H1 (cell line): Measurements from ENCODE around the gene CACNA1C. TPM values are rescaled to one million over a fixed set of nuclear protein-coding genes. Genes with fewer than 3 reads are reported as not detected.

Source experiments
- CTCF ChIA-PET: fragments of 300-600 bp; sonication (Branson Sonifier 250); formaldehyde crosslinking; loops from one replicate; lab custom pipeline; 2021; ENCODE audit not compliant: partially characterized antibody; lab: Charles Lee
- POLR2A ChIA-PET: fragments of 300-600 bp; sonication (Branson Sonifier 250); formaldehyde crosslinking; loops from one replicate; lab custom pipeline; 2021; ENCODE audit warnings: inconsistent platforms; ENCODE audit not compliant: partially characterized antibody; lab: Charles Lee
- DNase-seq, 2 experiments: peaks; one replicate each; pipeline versions ENCODE4 v3.0.0 to v3.0.0-alpha.2; 2010 to 2022; ENCODE audit warnings: low spot score in 2 of 2, low read depth in 1 of 2, mixed read lengths in 1 of 2
- FAIRE-seq: peaks from 2 replicates; lab custom pipeline; 2011; peaks lifted over from hg19 to GRCh38; lab: Jason Lieb, UNC
- H2AFZ ChIP-seq: 2 replicates; pipeline ENCODE4 v1.8.1; 2012; ENCODE audit warnings: low read length, inconsistent platforms
- H2AK5ac ChIP-seq: 2 replicates; pipeline ENCODE4 v1.6.1; 2013; ENCODE audit warnings: low read depth, low read length
- H2BK120ac ChIP-seq: replicated peaks from 2 replicates; pipeline ENCODE3; 2013; ENCODE audit warnings: low read depth, low read length, inconsistent platforms
- H2BK12ac ChIP-seq: 2 replicates; pipeline ENCODE4 v1.6.1; 2013; ENCODE audit warnings: low read depth, low read length
- H2BK15ac ChIP-seq: 2 replicates; pipeline ENCODE4 v1.6.1; 2013; ENCODE audit warnings: low read length
- H2BK20ac ChIP-seq: 2 replicates; pipeline ENCODE4 v1.6.1; 2013; ENCODE audit warnings: low read length
- H2BK5ac ChIP-seq: 2 replicates; pipeline ENCODE4 v1.6.1; 2013; ENCODE audit warnings: low read depth, low read length
- H3K14ac ChIP-seq: 2 replicates; pipeline ENCODE4 v1.6.1; 2013; ENCODE audit warnings: inconsistent platforms; ENCODE audit not compliant: insufficient read length
- H3K18ac ChIP-seq: 2 replicates; pipeline ENCODE4 v1.6.1; 2013; ENCODE audit warnings: low read length; ENCODE audit errors: extremely low read depth
- H3K23ac ChIP-seq: 2 replicates; pipeline ENCODE4 v1.6.1; 2013; ENCODE audit warnings: inconsistent platforms; ENCODE audit not compliant: insufficient read length
- H3K23me2 ChIP-seq: 2 replicates; pipeline ENCODE4 v1.6.1; 2013; ENCODE audit warnings: low read depth, low read length
- H3K27ac ChIP-seq: 2 replicates; pipeline ENCODE4 v1.6.1; 2011; ENCODE audit warnings: low read depth, low read length, inconsistent platforms
- H3K27me3 ChIP-seq, 4 experiments: replicated peaks in 1 of 4; 1 replicate in 1 of 4; 2 replicates in 3 of 4; pipeline versions ENCODE4 v1.6.1 to v1.8.1; 2011 to 2013; ENCODE audit warnings: low read length in 3 of 4, mild to moderate bottlenecking in 3 of 4, inconsistent platforms in 2 of 4, mixed read lengths in 2 of 4, moderate library complexity in 1 of 4; ENCODE audit not compliant: control insufficient read depth in 3 of 4, insufficient read depth in 3 of 4; ENCODE audit errors: extremely low read depth in 1 of 4
- H3K36me3 ChIP-seq, 4 experiments: 2 replicates each; pipeline versions ENCODE4 v1.6.1 to v1.8.1; 2011 to 2013; ENCODE audit warnings: mild to moderate bottlenecking in 4 of 4, low read length in 3 of 4, moderate library complexity in 2 of 4, control low read depth in 1 of 4, inconsistent platforms in 1 of 4; ENCODE audit not compliant: insufficient read depth in 4 of 4, control insufficient read depth in 2 of 4
- H3K4ac ChIP-seq: replicated peaks from 2 replicates; pipeline ENCODE3; 2013; ENCODE audit warnings: low read length, low read depth, mixed read lengths, inconsistent platforms; ENCODE audit not compliant: insufficient read length
- H3K4me1 ChIP-seq, 4 experiments: replicated peaks in 1 of 4; 1 replicate in 1 of 4; 2 replicates in 3 of 4; pipeline versions ENCODE4 v1.6.1 to v1.8.1; 2011 to 2013; ENCODE audit warnings: low read length in 3 of 4, inconsistent platforms in 2 of 4, mixed read lengths in 1 of 4; ENCODE audit not compliant: insufficient read depth in 4 of 4, control insufficient read depth in 3 of 4
- H3K4me2 ChIP-seq, 2 experiments: 2 replicates each; pipeline versions ENCODE4 v1.6.1 to v1.8.1; 2011 to 2013; ENCODE audit warnings: low read depth in 2 of 2, low read length in 2 of 2, control low read depth in 1 of 2, inconsistent platforms in 1 of 2, mild to moderate bottlenecking in 1 of 2; ENCODE audit not compliant: insufficient read depth in 1 of 2
- H3K4me3 ChIP-seq, 4 experiments: fragments of 200-600, 300-600 bp in 1 of 4; sonication (generic), shearing (Covaris generic), sonication (Bioruptor Twin) in 1 of 4; 2 replicates each; pipeline versions ENCODE4 v1.5.1 to v1.8.1; 2011 to 2016; ENCODE audit warnings: low read length in 4 of 4, low read depth in 3 of 4, control low read depth in 2 of 4, inconsistent platforms in 2 of 4, mild to moderate bottlenecking in 2 of 4, mixed read lengths in 1 of 4, moderate library complexity in 1 of 4; ENCODE audit not compliant: insufficient read depth in 2 of 4; ENCODE audit errors: extremely low read depth in 1 of 4
- H3K56ac ChIP-seq: replicated peaks from 2 replicates; pipeline ENCODE3; 2013; ENCODE audit warnings: low read depth, mild to moderate bottlenecking, mixed read lengths, low read length, inconsistent platforms; ENCODE audit not compliant: insufficient read length
- H3K79me1 ChIP-seq: 2 replicates; pipeline ENCODE4 v1.6.1; 2013; ENCODE audit warnings: low read depth, low read length, control low read depth
- H3K79me2 ChIP-seq, 2 experiments: 2 replicates each; pipeline versions ENCODE4 v1.6.1 to v1.8.1; 2012 to 2013; ENCODE audit warnings: low read length in 2 of 2, mild to moderate bottlenecking in 2 of 2, inconsistent platforms in 1 of 2; ENCODE audit not compliant: insufficient read depth in 2 of 2, control insufficient read depth in 1 of 2
- H3K9ac ChIP-seq, 4 experiments: replicated peaks in 1 of 4; 1 replicate in 1 of 4; 2 replicates in 3 of 4; pipeline versions ENCODE4 v1.6.1 to v1.8.1; 2011 to 2013; ENCODE audit warnings: low read depth in 3 of 4, low read length in 3 of 4, control low read depth in 2 of 4, mild to moderate bottlenecking in 2 of 4, moderate library complexity in 2 of 4, inconsistent platforms in 1 of 4; ENCODE audit errors: extremely low read depth in 1 of 4
- H3K9me3 ChIP-seq, 2 experiments: 2 replicates each; pipeline versions ENCODE4 v1.6.1 to v1.8.1; 2012 to 2013; ENCODE audit warnings: mild to moderate bottlenecking in 2 of 2, moderate library complexity in 2 of 2, control low read depth in 1 of 2, inconsistent platforms in 1 of 2, low read depth in 1 of 2, low read length in 1 of 2, mixed read lengths in 1 of 2; ENCODE audit not compliant: insufficient read depth in 2 of 2
- H4K20me1 ChIP-seq, 2 experiments: replicated peaks in 1 of 2; 2 replicates each; pipeline versions ENCODE3 to v1.8.1; 2011 to 2013; ENCODE audit warnings: inconsistent platforms in 2 of 2, low read length in 2 of 2, mild to moderate bottlenecking in 1 of 2; ENCODE audit not compliant: insufficient read depth in 2 of 2, control insufficient read depth in 1 of 2
- H4K5ac ChIP-seq: 2 replicates; pipeline ENCODE4 v1.6.1; 2013; ENCODE audit warnings: low read length, low read depth, mixed read lengths, inconsistent platforms; ENCODE audit not compliant: insufficient read length
- H4K8ac ChIP-seq: 2 replicates; pipeline ENCODE4 v1.8.0; 2013; ENCODE audit warnings: mild to moderate bottlenecking, moderate library complexity, low read length, inconsistent platforms; ENCODE audit not compliant: insufficient read depth; ENCODE audit errors: extremely low read depth
- H4K91ac ChIP-seq: replicated peaks from 2 replicates; pipeline ENCODE3; 2013; ENCODE audit warnings: low read length, mixed read lengths, inconsistent platforms; ENCODE audit not compliant: insufficient read length
- EGR1 ChIP-seq: IDR thresholded peaks from 2 replicates; pipeline ENCODE4 v1.6.1; 2011; ENCODE audit warnings: low read depth, low read length, borderline replicate concordance
- GABPA ChIP-seq: IDR thresholded peaks from 2 replicates; pipeline ENCODE4 v1.6.1; 2011; ENCODE audit warnings: mild to moderate bottlenecking, low read length, moderate library complexity, borderline replicate concordance; ENCODE audit not compliant: insufficient read depth
- KDM1A ChIP-seq: fragments of 200-600, 300-600 bp; sonication (generic); IDR thresholded peaks from 2 replicates; pipeline ENCODE4 v1.7.1; 2016; ENCODE audit warnings: mild to moderate bottlenecking, low read length, borderline replicate concordance
- KDM4A ChIP-seq: IDR thresholded peaks from one replicate; pipeline ENCODE4 v1.7.1; 2012; ENCODE audit warnings: low read depth, mild to moderate bottlenecking, moderate library complexity, low read length, inconsistent platforms; ENCODE audit not compliant: severe bottlenecking
- SP1 ChIP-seq: IDR thresholded peaks from 2 replicates; pipeline ENCODE4 v1.6.1; 2011; ENCODE audit warnings: low read depth, low read length
- TAF1 ChIP-seq: IDR thresholded peaks from 2 replicates; pipeline ENCODE4 v1.6.1; 2011; ENCODE audit warnings: mild to moderate bottlenecking, low read depth, low read length
- WGBS, 2 experiments: shearing (Covaris generic) in 1 of 2; methylation state at CpG; one replicate each; pipeline versions ENCODE4 v1.1.6 to v1.1.7; 2013 to 2015; ENCODE audit warnings: low lambda C conversion rate in 2 of 2, mixed read lengths in 2 of 2, inconsistent platforms in 1 of 2, low coverage in 1 of 2, missing lambda C conversion rate in 1 of 2; ENCODE audit not compliant: insufficient replicate concordance in 2 of 2, insufficient coverage in 1 of 2, insufficient read length in 1 of 2; ENCODE audit errors: extremely low coverage in 1 of 2, missing lambda C conversion rate in 1 of 2; 5-methylcytosine and 5-hydroxymethylcytosine counted together
- polyA plus RNA-seq, 7 experiments: library from polyadenylated mRNA; depleted of rRNA in 3 of 7; stranded (reverse) in 5 of 7; unstranded in 2 of 7; fragments of >200 nt in 5 of 7; fragments of 200-250 nt in 2 of 7; gene quantifications; 1 replicate in 5 of 7; 2 replicates in 1 of 7; 4 replicates in 1 of 7; pipeline versions ENCODE4 v1.2.1 to v1.2.3, GENCODE V29; 2011 to 2013; ENCODE audit warnings: missing spikeins in 2 of 7, mixed read lengths in 2 of 7
- total RNA-seq: library from RNA; stranded (reverse); fragmentation: NEBNext Ultra II Directional; extraction: Animal tissue kit (Norgen Biotek cat#: 25700); gene quantifications from 2 replicates; pipeline ENCODE4 v1.2.1, GENCODE V29; 2021
- TF ChIP-seq, protein P1 (sequence below), 3 experiments: IDR thresholded peaks; 1 replicate in 2 of 3; 2 replicates in 1 of 3; pipeline versions ENCODE4 v1.5.1 to v1.6.1; 2011; ENCODE audit warnings: low read length in 3 of 3, mild to moderate bottlenecking in 3 of 3, inconsistent platforms in 2 of 3, low read depth in 1 of 3, moderate library complexity in 1 of 3; ENCODE audit not compliant: insufficient read depth in 1 of 3; ENCODE audit errors: control extremely low read depth in 1 of 3

CACNA1C gene
- total and polyA plus RNA-seq, 2 of the 8 experiments (the other 6 are each of a cell fraction or from before 2014, with no cell fraction given): 1.3 TPM

- Histone ChIP-seq H3K4me2 (no peak overlapping the region), H4K5ac (no peak overlapping the region), H2BK15ac (no peak overlapping the region), H2BK5ac (no peak overlapping the region), H3K36me3 (no peaks in the 10 kb centered on the region), H3K4me1 (peaks cover 9 to 20% (median 15%) of the 10 kb centered on the region in 4 experiments), H3K23me2 (no peaks in the 10 kb centered on the region), H3K4ac (no peak overlapping the region), H2AK5ac (no peak overlapping the region), H3K9ac (no peak overlapping the region), H4K8ac (no peak overlapping the region), H4K91ac (no peak overlapping the region), H3K79me2 (no peaks in the 10 kb centered on the region), H2BK12ac (no peak overlapping the region), H3K14ac (no peak overlapping the region), H3K9me3 (no peaks in the 10 kb centered on the region), H2AFZ (no peak overlapping the region), H2BK120ac (no peak overlapping the region), H3K23ac (no peak overlapping the region), H3K4me3 (no peak overlapping the region), H3K27ac (no peak overlapping the region), H4K20me1 (no peaks in the 10 kb centered on the region), H3K79me1 (no peaks in the 10 kb centered on the region), H3K27me3 (no peaks in the 10 kb centered on the region), H2BK20ac (no peak overlapping the region), H3K56ac (no peak overlapping the region), H3K18ac (no peak overlapping the region)
- WGBS, 2 experiments: 85% methylated on average over 21 of the region's 21 CpGs; no CpG with 5 or more reads in 1 of the 2 experiments
- DNase-seq: no peak
- FAIRE-seq: no peak
- ChIA-PET CTCF (interaction anchor here (1.1 to 5.9 kb wide), 6 partner anchors 12 to 92 kb away, joined by 3 to 74 read pairs (median 4); no protein-coding TSS in a partner anchor), POLR2A (no interaction called here)
- TF ChIP-seq EGR1 (no peak), KDM1A (no peak), GABPA (no peak), TAF1 (no peak), KDM4A (no peak), SP1 (no peak)
- TF ChIP-seq, protein P1, sequence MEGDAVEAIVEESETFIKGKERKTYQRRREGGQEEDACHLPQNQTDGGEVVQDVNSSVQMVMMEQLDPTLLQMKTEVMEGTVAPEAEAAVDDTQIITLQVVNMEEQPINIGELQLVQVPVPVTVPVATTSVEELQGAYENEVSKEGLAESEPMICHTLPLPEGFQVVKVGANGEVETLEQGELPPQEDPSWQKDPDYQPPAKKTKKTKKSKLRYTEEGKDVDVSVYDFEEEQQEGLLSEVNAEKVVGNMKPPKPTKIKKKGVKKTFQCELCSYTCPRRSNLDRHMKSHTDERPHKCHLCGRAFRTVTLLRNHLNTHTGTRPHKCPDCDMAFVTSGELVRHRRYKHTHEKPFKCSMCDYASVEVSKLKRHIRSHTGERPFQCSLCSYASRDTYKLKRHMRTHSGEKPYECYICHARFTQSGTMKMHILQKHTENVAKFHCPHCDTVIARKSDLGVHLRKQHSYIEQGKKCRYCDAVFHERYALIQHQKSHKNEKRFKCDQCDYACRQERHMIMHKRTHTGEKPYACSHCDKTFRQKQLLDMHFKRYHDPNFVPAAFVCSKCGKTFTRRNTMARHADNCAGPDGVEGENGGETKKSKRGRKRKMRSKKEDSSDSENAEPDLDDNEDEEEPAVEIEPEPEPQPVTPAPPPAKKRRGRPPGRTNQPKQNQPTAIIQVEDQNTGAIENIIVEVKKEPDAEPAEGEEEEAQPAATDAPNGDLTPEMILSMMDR (IDR thresholded peaks at IDR 0.05; ENCODE audit: control extremely low read depth in 1 of 3, insufficient read depth in 1 of 3, low read depth in 1 of 3, low read length in 3 of 3): no peak
These were observed 250.2 kb downstream of the CACNA1C start for GRCh38 chr12:2302711-2303580.
